Heart right ventricle (tissue), 16 donors: ENCODE data around the gene ADSS2. TPM values are rescaled to one million over a fixed set of nuclear protein-coding genes. Genes with fewer than 3 reads are reported as not detected.

ENCODE experiments used
- ATAC-seq, 8 donors: fragments of 200-7000 bp; cut with Tn5 transposase; one replicate each; pipeline ENCODE4 v1.9.1; 2020; ENCODE audit warnings: mild to moderate bottlenecking in 8 of 8, moderate library complexity in 8 of 8, moderate number of reproducible peaks in 1 of 8
- DNase-seq, 2 donors: peaks; one replicate each; pipeline ENCODE4 v3.0.0-alpha.2; 2020
- H3K27ac ChIP-seq, 10 donors: fragments of 200-600 bp; sonication (generic) in 2 of 10; one replicate each; pipeline versions ENCODE4 v1.5.0 to v1.8.0; 2020 to 2022; ENCODE audit warnings: mild to moderate bottlenecking in 3 of 10
- H3K27me3 ChIP-seq, 7 donors: fragments of 200-600 bp; one replicate each; pipeline ENCODE4 v1.8.0; 2021 to 2022; ENCODE audit warnings: mild to moderate bottlenecking in 2 of 7
- H3K36me3 ChIP-seq, 9 donors: fragments of 200-600 bp; sonication (generic) in 1 of 9; one replicate each; pipeline versions ENCODE4 v1.5.0 to v1.8.0; 2020 to 2022; ENCODE audit warnings: mild to moderate bottlenecking in 2 of 9
- H3K4me1 ChIP-seq, 9 donors: fragments of 200-600 bp; sonication (generic) in 1 of 9; one replicate each; pipeline versions ENCODE4 v1.5.0 to v1.8.0; 2020 to 2022; ENCODE audit warnings: mild to moderate bottlenecking in 4 of 9
- H3K4me3 ChIP-seq, 10 donors: fragments of 200-600 bp; sonication (generic) in 2 of 10; one replicate each; pipeline versions ENCODE4 v1.5.0 to v1.8.0; 2020 to 2022; ENCODE audit warnings: mild to moderate bottlenecking in 7 of 10, moderate library complexity in 2 of 10
- H3K9me3 ChIP-seq, 11 donors: fragments of 200-600 bp in 10 of 11; sonication (generic) in 2 of 11; one replicate each; pipeline versions ENCODE4 v1.5.0 to v1.8.0; 2013 to 2022; ENCODE audit warnings: mild to moderate bottlenecking in 2 of 11, control low read depth in 1 of 11, moderate library complexity in 1 of 11
- WGBS, 2 donors: extraction: QIAGEN DNeasy Blood & Tissue Kit; methylation state at CpG; one replicate each; pipeline ENCODE4 v1.1.7; 2013; ENCODE audit warnings: inconsistent platforms in 1 of 2; 5-methylcytosine and 5-hydroxymethylcytosine counted together
- intact Hi-C, 10 donors: fragments of 100-400 bp; cut with DNase I; formaldehyde crosslinking; loops; one replicate each; pipeline versions ENCODE4 v1.11.1 to v1.14.2; 2022
- polyA plus RNA-seq, 2 donors: library from polyadenylated mRNA; stranded (reverse); fragments of 200-250 nt; gene quantifications; one replicate each; pipeline ENCODE4 v1.2.3, GENCODE V29; 2013
- total RNA-seq, 10 donors: library from RNA; stranded (reverse); fragmentation: NEBNext Ultra II Directional in 3 of 10; extraction: Animal tissue kit (Norgen Biotek cat#: 25700) in 3 of 10; gene quantifications; one replicate each; pipeline versions ENCODE4 v1.2.1 to v1.2.4, GENCODE V29; 2021 to 2023
- TF ChIP-seq, protein P1 (sequence below), 9 donors: fragments of 200-600 bp; sonication (generic) in 2 of 9; IDR thresholded peaks; one replicate each; pipeline versions ENCODE4 v1.5.0 to v1.8.0; 2021 to 2022; ENCODE audit warnings: antibody characterized with exemption in 9 of 9, mild to moderate bottlenecking in 5 of 9, moderate library complexity in 1 of 9
- donor health status: Arrhythmogenic right ventricular cardiomyopathy.
- donor health status: ischemic (EF 13 %, LVEDD 7.1; RV severe dilation, severe dysfunction).
- donor health status: healthy with polysubstance abuse.
- donor health status: DM: no; HTN: yes; CAD: no.
- donor health status: DM: no; HTN: no; CAD: no.
- donor health status: ischemic (EF 25% LVEDD 6.9; RV normal size, moderate dysfunction).
- donor health status: ischemic (EF 25% LVEDD 5.7; RV mildly dilated, moderate dysfunction).
- donor health status: healthy.
- donor health status: DM: yes; HTN: yes; CAD: no.
- donor health status: Ischemic cardiomyopathy.
- donor health status: ischemic (EF 35%, LVEDD 5.7; RV mildly dilated, moderate dysfunction).
- donor health status: nonischemic (EF 11% LVEDD 7.7; RV severe dilation, severe dysfunction).
- donor health status: DM: yes; HTN: yes; CAD: no.
- donor health status: PGD.
- donor health status: ischemic (EF 29% LVEDD 5.4; RV normal size, mild dysfunction).
- donor health status: nonischemic (EF 23%, LVEDD 6.1; RV moderate dilation, normal function).

ADSS2 gene
- total and polyA plus RNA-seq, 12 donors: 4.5 to 16.2 (median 7.4) TPM

DNA sequence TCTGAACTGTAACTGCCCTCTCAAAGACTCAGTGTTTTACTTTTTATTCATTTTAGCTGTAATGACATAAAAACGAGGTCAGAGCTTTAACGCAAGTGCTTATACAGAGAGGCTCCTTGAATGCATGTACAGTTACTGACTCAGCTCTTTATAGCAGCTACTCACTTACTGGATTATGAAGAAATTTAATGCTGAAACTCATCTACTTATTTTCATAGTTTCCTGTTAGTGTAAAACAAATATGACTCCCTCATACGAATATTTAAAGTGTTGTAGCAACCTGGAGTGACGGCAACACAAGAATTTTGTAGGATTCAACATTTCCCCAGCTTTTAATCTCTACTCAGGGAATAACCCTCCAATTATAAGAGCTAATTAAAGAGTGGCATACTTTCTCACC lies 32.7 kb downstream of the ADSS2 start:
- DNase-seq (no peak), ATAC-seq (no peak)
- Histone ChIP-seq H3K27me3 (no peaks in the 10 kb centered on the region), H3K4me1 (no peaks in the 10 kb centered on the region), H3K27ac (no peak overlapping the region), H3K4me3 (no peak overlapping the region), H3K9me3 (no peaks in the 10 kb centered on the region), H3K36me3 (peaks cover 0 to 100% (median 51%) of the 10 kb centered on the region in 9 donors)
- TF ChIP-seq, protein P1, sequence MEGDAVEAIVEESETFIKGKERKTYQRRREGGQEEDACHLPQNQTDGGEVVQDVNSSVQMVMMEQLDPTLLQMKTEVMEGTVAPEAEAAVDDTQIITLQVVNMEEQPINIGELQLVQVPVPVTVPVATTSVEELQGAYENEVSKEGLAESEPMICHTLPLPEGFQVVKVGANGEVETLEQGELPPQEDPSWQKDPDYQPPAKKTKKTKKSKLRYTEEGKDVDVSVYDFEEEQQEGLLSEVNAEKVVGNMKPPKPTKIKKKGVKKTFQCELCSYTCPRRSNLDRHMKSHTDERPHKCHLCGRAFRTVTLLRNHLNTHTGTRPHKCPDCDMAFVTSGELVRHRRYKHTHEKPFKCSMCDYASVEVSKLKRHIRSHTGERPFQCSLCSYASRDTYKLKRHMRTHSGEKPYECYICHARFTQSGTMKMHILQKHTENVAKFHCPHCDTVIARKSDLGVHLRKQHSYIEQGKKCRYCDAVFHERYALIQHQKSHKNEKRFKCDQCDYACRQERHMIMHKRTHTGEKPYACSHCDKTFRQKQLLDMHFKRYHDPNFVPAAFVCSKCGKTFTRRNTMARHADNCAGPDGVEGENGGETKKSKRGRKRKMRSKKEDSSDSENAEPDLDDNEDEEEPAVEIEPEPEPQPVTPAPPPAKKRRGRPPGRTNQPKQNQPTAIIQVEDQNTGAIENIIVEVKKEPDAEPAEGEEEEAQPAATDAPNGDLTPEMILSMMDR (IDR thresholded peaks at IDR 0.05): no peak
- 93 to 94% methylated on average over 4 of the region's 4 CpGs for WGBS, 2 donors
- intact Hi-C loops: no loop called here

DNA sequence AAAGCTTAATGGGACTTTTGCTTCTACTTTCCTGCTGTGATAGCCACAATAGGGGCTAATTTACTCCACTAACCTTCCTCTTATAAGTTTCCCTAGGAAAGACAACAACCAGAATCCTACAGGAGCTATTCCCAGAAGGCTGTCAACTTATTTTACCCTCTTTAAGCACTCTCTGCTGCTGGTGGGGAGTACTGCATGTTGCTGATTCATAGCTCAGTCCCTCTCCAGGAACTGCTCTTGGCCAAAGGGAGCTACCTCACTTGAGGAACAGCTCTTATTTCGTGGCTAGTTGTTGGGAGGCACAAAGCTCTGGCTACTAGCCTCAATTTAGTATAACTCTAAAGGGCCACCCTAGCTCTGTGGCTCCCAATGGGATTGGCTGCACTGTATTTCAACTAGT lies 37.2 kb downstream of the ADSS2 start:
- Histone ChIP-seq H3K9me3 (no peaks in the 10 kb centered on the region), H3K36me3 (peaks cover 0 to 100% (median 61%) of the 10 kb centered on the region in 9 donors), H3K4me3 (no peak overlapping the region), H3K27me3 (no peaks in the 10 kb centered on the region), H3K27ac (no peak overlapping the region), H3K4me1 (peaks cover 0 to 6% (median 0%) of the 10 kb centered on the region in 9 donors)
- ATAC-seq (no peak), DNase-seq (no peak)
- WGBS, 2 donors: 94 to 100% methylated on average over 1 of the region's 1 CpG
- intact Hi-C loops: no loop called here
- TF ChIP-seq, protein P1 (IDR thresholded peaks at IDR 0.05): no peak

DNA sequence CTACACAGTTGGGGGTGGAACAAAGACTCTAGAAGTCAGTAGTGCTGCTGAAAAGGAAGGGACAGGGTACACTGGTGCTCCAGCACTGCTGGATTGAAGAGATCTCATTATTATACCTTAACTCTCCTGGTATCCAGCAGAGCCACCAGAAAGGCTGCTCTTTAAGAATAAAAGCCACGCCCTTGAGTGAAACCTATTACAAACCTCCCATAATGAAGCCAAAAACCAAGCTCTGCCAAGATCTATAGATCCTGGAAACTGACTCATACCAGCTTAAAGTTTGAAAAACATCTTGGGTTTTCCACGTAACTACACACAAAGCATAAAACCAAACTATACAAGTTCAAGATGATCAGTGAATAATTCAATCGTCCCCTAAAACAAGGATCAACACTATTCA lies 38.0 kb downstream of the ADSS2 start:
- Histone ChIP-seq H3K27ac (no peak overlapping the region), H3K36me3 (peaks cover 0 to 100% (median 61%) of the 10 kb centered on the region in 9 donors), H3K4me3 (no peak overlapping the region), H3K27me3 (no peaks in the 10 kb centered on the region), H3K9me3 (no peaks in the 10 kb centered on the region), H3K4me1 (peaks cover 0 to 6% (median 0%) of the 10 kb centered on the region in 9 donors)
- WGBS, 2 donors: 97% methylated on average over 3 of the region's 3 CpGs
- TF ChIP-seq, protein P1 (IDR thresholded peaks at IDR 0.05): no peak
- intact Hi-C loops: no loop called here
- ATAC-seq (no peak), DNase-seq (no peak)

DNA sequence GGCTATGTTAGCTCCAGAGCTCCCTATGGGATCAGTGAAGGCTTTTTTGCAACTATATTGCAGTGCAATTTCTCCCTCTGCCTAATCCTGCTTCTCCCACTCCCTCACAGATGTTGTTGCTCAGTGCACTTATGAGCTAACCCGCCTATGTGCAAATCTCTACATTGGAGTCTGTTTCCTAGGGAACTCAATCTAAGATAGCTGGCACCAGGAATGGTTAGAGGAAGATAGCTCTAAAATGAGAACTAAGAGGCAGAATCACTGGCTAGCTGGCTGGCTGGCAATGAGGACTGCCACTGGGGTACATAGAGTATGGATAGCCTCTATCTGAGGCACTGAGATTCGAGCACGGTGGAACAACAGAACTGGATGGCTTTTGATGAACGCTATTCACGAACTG lies 39.5 kb downstream of the ADSS2 start:
- no peak for DNase-seq
- 92 to 96% methylated on average over 5 of the region's 5 CpGs for WGBS, 2 donors
- H3K36me3 ChIP-seq: peaks cover 0 to 100% (median 60%) of the 10 kb centered on the region in 9 donors
- peaks cover 0 to 6% (median 0%) of the 10 kb centered on the region in 9 donors for H3K4me1 ChIP-seq
- ATAC-seq: no peak
- H3K27me3 ChIP-seq: no peaks in the 10 kb centered on the region
- no peaks in the 10 kb centered on the region for H3K9me3 ChIP-seq
- intact Hi-C loops: no loop called here
- TF ChIP-seq, protein P1 (IDR thresholded peaks at IDR 0.05): no peak
- no peak overlapping the region for H3K27ac ChIP-seq
- H3K4me3 ChIP-seq: no peak overlapping the region
